Gastroesophageal sphincter (tissue), 3 donors: Measurements from ENCODE around the gene ACAD8.

Experiments used
- CTCF ChIP-seq, 4 experiments: fragments of 200-600 bp in 2 of 4; fragments of 450-650 bp in 2 of 4; sonication (generic) in 1 of 4; IDR thresholded peaks; one replicate each; pipeline ENCODE4 v1.5.1; 2017 to 2019; ENCODE audit warnings: antibody characterized with exemption in 4 of 4, mild to moderate bottlenecking in 2 of 4, moderate library complexity in 2 of 4
- EP300 ChIP-seq: sonication (generic); formaldehyde crosslinking; IDR thresholded peaks from one replicate; pipeline ENCODE4 v1.6.1; 2017; ENCODE audit warnings: antibody characterized with exemption, mild to moderate bottlenecking
- POLR2A ChIP-seq, 2 donors: fragments of 450-650 bp; IDR thresholded peaks; one replicate each; pipeline ENCODE4 v1.6.1; 2017; ENCODE audit warnings: antibody characterized with exemption in 2 of 2, mild to moderate bottlenecking in 2 of 2, moderate library complexity in 1 of 2

GRCh38 chr11:134271978-134272377 lies 18.6 kb downstream of the ACAD8 start:
- TF ChIP-seq CTCF (IDR thresholded peaks at IDR 0.05) (no peak), POLR2A (IDR thresholded peaks at IDR 0.05) (no peak), EP300 (no peak)
